Activated gamma-delta T cell treated with Interleukin-2 at 50 U/mL for 16 hours (primary cell): ENCODE data around the gene RNF181.
A peak's percentile ranks its signal among the peaks of the same experiment; 100 is the strongest.
"Not testable (repeated sequence)": the region's sequence is repeated elsewhere in the genome, so short reads cannot be mapped to it uniquely, and the experiment has no call there.

Experiments
- DNase-seq: peaks from one replicate; pipeline ENCODE4 v3.0.0-alpha.2; 2020

RNF181 gene, protein sequence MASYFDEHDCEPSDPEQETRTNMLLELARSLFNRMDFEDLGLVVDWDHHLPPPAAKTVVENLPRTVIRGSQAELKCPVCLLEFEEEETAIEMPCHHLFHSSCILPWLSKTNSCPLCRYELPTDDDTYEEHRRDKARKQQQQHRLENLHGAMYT

DNA sequence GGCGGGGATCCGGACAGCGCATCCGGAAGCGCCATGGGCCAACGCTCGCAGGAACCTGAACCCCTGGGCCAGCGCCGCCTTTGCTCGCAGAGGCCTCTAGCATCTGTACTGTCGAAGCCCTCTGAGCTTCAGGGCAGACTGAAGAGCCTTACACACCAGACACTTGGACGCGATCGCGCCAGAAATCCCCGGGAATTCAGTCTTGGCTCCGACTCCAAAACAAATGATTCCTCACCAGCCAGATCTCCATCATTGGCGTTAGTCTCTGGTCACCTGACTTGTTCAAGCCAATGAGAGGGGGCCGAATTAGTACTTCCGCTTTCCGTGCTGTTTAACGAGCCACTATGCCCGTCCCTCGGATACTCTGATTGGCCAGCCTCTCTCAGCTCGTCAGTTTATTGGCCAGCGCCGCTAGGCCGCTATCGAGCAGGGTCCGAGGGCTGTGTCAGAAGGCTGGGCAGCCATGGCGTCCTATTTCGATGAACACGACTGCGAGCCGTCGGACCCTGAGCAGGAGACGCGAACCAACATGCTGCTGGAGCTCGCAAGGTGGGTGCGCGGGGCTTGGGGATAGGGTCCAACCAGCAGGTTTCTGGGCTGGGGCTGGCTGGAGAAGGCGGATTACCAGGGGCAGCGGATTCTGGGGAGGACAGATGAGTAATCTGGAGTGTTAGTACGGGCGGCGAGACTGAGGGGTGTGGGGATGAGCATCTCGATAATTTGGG, at the start of gene RNF181:
TSS of gene RNF181 (plus strand) at position 445 of the 725 bp plus-strand sequence. CDS start at position 464, 19 bp downstream.
- DNase-seq, result peak; percentile 87

DNA sequence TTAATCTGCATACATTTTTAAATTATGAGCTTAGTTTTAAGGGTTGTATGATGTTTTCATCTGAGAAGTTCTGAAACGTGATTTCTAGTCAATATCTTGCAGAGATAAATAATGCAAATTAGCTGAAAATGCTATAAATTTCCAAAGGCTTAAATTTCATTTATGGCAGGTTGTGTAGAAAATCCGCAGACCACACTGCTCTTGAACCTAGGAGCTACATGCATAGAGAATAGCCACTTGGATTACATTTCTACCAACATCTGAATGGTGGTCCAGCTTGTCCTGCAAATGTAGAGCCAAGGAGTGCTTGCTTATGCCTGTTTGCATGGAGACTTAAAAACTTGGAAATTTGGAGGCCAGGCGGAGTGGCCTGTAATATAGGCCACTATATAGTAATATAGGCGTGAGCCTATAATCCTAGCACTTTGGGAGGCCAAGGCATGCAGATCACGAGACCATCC, 49.7 kb upstream of the RNF181 start:
- DNase-seq, result no peak

DNA sequence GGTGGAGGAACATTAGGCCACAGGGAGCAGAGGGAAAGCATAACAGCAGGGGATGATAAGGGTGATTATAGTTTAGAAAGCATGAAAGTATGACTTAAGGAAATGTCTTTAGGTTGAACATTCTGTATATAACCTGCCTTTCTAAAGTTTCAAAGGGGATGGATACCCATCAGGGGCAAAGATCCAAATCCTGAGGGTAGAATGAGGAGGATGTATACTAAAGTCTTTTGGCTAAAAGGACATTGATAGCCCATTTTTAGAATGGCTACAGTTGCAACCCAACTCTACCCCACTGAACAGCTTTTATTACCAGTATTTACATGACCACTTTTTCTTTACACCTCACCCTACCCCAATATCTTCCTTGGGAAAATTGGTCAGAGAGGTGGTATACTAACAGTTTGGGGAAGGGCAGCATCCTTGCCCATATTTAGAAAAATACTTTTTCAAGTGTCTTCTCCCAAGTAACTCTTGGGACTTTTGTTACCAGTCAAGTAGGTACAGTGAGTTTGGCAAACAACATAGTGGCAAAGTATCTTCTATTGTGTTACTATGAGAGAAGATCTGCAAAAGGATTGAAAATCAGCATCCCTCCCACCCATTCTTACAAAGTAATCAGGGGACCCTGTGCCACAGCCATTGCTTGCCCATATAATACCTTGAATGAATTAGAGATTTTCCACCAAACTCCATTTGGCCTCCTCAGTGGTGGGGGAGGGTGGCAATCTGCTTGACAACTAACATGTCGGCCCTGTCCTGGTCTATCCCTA, 48.3 kb upstream of the RNF181 start:
- DNase-seq, result no peak

DNA sequence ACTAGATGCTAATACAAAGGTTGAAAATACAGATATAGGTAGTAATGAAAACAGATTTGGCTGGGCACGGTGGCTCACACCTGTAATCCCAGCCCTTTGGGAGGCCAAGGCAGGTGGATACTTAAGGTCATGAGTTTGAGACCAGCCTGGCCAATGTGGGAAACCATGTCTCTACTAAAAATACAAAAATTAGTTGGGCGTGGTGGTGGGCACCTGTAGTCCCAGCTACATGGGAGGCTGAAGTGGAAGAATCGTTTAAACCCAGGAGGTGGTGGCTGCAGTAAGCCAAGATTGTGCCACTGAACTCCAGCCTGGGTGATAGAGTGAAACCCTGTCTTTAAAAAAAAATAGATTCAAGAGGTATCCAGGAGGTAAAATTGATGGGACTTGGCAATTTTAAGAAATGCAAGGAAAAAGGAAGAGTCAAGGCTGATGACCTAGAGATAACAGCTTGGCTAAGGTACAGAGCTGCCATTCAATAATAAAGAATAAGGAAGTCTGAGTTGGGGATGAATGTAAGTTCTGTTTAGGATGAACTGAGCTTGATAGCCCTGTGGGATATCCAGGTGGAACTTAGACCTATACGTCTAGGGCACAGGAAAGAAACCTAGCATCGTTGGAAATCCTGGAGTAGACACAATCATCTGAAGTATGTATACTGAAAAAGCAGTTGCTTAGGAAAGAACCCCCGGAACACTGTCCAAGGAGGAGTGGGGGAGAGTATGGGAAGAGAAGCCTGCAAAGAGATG, 47.5 kb upstream of the RNF181 start:
- no peak for DNase-seq

DNA sequence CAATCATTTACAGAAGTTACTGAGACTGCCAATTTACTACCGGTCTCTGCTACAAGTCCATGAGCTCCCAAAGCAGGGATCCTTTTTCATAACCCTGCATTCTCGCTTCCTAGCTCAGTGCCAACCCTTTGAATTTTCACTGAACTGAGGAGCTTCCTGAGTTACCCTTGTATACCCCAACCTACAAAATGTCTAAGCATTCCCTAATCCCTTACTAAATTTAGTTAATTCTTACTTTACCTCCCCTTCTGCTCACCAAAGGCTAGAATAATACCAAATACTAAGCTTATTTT, 47.0 kb upstream of the RNF181 start:
- no peak for DNase-seq

DNA sequence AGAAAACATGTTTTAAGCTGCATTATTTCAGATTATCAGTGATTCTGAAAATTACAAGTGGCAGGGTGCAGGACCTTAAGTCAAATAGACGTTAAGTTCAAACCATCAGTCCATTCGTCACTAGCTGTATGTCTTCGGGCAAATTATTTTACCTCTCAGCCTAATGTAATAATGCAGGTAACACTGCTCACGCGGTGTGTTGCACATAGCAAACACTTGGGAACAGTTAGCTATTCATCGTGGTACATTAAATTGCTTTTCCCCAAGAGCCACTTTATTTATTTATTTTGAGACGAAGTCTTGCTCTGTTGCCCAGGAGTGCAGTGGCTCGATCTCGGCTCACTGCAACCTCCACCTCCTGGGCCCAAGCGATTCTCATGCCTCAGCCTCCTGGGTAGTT, 46.5 kb upstream of the RNF181 start:
- DNase-seq, result no peak

DNA sequence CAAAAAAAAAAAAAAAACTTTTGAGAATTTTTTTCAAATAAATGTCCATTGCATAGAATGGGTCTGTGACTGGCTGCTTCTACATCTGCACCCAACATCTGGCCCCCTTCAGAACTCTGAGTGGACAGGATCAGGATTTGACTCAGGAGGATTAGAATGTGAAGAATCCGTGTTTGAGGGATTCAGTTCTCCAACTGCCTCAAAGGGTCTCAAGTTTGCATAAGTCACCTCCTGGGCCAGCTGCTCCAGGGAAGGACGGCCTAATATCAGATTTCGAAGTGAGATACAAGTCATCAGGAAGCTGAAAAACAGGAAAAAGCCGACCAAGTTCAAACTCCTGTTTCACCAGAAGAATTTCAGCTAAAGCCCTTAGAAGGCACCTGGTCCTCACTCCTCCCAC, 45.7 kb upstream of the RNF181 start:
- DNase-seq, result no peak

DNA sequence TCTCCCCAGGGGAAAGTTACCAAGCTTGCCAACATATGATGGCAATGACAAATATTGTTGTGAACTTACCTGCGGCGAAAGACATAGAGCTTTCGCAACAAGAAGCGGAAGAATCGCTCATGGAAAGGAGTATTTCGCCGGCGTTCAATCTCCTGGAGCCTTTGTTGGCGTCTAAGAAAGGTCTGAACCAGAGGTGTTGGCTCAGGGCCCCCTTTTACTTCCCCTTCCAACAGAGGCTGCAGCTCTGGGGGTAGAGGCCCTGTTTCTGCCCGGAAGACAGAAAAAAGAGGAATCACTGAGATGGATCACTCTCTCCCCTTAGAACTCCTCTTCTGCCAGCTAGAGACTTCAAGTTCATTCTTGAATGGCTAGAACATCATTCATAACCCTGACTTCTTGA, 45.1 kb upstream of the RNF181 start:
- no peak for DNase-seq

DNA sequence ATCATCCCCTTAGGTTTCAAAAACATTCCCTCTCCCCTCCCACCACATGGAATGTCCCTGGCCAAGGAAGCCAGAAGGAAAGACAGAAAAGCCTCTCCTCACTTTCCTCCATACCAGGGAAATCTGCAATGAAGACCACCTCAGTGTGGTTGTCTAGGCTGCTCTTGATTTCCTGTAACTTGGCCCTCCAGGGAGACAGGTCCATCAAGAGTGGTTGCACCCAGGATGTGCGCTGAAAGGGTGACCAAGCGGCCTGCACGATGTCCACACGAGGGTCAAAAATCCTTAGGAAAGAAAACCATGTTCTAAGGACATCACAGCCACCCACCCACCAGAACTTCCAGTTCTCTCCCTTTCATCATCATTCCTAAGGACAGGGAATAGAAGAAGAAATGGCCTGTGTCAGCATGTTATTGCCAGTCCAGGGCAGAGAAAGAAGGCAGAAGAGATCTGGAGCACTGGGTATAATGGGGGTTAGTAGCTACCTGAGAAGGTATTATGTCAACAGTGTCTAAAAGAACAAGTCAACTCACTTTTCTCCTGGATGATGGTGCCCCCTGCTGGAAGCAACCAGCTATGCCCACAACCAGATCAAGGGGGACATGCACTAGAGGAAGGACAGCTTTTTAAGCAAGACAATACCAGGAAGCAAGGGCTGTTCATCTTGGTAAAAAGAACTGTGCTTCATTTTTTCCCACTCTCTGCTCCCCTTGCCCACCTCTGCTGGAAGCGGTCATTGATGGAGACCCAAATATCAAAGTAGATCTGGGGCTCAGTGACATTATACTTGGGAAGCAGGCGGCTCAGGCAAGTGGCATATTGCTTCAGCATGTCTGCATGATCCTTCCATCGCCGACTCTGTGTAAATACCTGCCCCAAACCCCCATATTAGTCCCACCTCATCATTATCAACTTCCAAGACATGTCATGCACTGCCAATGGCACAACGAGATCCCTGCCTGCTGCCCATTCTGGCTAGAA, 43.6 kb upstream of the RNF181 start:
- DNase-seq, result peak; percentile 93

DNA sequence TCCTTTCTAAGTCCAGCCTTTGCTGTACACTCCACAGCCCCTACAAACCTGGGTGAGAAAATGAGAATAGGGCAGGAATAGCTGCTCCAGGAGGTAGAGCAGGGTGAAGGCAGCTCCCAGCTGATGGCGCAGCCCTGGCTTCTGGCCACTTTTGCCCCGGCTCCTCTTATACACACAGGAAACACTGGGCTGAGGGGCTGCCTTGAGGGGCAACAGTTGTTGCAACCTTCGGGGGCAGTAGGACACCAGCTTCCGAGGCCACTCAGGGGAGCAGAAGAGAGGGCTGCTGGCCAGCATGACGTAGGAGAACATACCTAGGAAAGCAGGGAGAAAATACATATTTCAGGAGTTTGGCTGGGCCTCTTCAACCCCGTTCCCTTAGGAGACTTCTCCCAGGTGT, 42.4 kb upstream of the RNF181 start:
- DNase-seq, result no peak

DNA sequence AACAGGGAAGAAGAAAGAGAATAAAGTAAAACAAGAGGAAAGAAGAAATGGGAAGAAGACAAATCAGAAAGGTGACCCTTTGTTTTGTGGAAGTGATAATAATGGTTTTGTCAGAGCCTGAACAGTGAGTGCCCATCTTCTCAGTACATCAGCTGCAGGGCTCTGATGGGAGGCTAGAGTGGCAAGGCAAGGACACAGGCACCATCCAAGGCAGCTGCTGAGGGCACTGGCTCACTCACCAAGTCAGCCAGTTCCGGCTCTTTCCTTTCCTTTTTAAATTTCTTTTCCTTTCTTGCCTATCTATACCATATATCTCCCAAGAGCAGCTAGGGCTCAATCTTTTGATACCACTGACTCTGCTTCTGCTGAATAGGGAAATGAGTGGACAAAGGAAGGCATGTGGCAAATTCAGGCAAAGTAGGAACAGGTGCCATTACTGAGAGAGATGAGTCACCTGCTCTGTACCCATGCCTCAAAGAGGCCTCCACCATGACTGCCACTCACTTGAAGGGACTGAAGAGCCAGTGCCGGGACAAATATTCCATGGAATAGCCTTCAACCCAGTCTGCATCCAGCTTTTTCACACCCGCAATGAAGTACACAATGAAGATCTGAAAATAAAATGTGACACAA, 40.4 kb upstream of the RNF181 start:
- no peak for DNase-seq

DNA sequence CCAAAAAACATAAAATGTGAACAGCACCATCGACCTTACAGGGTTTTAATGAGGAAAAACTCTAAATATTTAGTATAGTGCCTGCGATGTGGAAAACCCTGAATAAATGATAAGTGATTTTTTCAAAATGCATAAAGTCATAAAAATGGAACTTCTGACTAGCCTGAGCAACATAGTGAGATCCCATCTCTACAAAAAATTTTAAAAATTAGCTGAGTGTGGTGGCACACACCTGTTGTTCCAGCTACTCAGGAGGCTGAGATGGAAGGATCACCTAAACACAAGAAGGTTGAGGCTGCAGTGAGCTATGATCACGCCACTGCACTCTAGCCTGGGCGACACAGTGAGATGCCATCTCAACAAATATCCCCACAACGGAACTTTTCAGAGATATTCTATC, 38.4 kb upstream of the RNF181 start:
- no peak for DNase-seq

DNA sequence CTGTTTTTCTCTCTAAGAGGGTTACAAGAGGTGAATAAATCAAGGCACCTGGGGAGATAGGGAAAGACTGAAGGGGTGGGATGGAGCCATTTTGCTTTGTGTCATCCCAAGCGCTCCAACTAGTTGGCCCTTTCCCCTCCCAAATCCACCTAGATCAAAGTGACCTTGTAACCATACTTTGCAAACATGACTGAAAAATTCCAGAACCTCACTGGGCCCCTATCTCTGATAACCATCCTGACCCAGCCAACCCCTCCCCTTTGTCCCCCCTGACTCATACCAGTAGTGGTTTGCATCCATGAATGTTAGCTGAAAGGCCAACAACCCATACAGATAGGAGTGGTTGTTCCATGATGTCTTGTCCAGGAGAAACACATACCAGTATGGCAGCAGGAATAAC, 37.4 kb upstream of the RNF181 start:
- DNase-seq, result no peak

DNA sequence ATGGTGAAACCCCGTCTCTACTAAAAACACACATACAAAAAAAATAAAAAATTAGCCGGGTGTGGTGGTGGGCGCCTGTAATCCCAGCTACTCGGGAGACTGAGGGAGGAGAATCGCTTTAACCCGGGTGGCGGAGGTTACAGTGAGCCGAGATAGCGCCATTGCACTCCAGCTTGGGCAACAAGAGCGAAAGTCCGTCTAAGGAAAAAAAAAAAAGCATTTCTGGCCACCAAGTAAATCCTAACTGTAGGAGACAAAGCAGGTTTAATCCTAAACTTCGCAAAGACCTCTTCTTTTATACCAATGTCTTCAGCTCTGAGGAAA, 35.2 kb upstream of the RNF181 start:
- not testable (repeated sequence) for DNase-seq

DNA sequence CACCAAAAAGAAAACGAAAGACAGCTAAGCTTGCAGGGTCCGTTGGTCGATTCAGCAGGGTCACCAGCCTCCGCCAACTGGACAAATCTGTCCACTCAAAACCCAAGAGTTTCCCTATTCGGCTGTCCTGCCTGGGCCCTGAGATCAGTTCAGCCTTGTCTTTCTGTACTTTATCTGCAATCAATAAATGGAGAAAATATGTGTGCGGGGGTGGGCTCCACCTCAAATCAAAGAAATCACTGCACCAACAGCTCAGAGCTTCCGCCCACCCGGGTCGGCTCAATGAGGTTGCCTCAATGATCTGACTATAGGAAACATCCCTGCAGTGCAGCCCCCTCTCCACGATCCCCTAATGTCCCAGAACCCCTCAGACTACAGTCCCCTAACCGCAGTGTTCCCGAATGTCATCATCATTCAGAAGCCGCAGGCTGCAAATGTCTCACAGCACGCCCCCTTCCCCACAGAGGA, 34.7 kb upstream of the RNF181 start:
- DNase-seq, result no peak

DNA sequence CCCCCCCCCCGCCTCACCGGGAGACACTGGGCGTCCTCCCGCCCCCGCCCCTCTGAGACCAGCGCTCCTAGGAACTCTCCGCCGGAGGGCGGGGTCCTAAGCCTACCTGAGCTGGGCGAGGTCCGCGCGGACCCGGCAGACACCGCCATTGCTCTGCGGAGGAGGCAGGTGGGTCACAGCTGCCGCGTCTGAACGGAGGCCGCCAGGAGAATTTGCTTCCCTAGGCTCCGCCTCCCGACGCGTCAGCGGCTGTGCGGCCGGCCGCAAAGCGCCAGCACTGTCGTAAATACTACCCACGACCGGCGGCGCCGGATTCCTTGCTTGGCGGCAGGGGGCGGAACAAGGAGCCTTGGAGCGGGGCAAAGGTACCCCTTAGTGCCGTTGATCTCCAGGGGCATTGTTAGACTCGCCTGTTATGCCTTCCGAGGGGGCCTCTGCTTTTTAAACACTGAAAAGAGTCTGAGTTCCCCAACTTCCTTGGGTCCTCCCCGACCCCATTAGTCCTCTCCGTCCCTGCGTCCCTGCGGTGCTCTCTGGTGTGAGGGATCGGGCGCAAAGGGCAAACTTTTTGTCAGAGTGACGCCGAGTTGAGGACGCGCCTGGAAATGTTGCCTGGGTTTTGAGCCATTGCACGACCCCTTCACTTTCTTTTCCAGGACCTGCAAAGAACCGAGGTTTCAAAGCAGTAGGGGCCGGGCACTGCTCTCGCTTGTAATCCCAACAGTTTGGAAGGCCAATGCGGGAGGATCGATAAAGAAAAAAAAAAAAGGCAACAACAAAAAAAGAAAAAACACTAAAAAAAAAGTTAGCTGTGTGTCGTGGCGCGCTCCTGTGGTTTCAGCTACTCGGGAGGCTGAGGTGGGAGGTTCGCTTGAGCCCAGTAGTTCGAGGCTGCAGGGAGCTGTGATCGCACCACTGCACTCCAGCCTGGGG, 34.0 kb upstream of the RNF181 start, which contains the start of gene GGCX:
TSS of gene GGCX (minus strand) at position 214 of the 933 bp plus-strand sequence. CDS start at position 149, 65 bp downstream.
- DNase-seq, result peak; percentile 94

DNA sequence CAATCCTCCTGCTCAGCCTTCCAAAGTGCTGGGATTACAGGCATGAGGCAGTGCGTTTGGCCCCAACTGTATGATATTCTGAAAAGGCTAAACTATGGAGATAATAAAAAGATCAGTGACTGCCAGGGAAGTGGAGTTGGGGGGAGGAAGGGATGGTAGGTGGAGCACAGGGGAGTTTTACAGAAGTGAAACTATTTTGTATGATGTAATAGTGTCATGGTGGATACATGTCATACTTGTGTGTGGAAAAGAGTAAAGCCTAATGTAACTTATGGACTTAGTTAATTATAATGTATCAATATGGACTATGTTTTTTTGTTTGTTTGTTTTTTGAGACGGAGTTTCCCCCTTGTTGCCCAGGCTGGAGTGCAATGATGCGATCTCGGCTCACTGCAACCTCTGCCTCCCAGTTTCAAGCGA, 31.4 kb upstream of the RNF181 start:
- no peak for DNase-seq

DNA sequence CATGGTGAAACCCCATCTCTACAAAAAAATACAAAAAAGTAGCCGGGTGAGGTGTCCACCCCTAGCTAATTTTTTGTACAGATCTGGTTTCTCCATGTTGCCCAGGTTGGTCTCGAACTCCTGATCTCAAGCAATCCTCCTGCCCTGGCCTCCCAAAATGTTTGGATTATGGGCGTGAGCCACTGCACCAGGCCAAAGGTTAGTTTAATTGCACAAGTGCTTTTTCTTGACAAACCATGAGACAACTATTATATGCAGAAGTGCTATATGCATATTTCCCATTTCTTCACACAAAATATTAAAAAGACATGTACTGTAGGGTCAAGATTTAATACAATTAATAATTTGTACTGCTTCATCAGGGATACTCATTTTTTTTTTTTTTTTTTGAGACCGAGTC, 29.3 kb upstream of the RNF181 start:
- no peak for DNase-seq

DNA sequence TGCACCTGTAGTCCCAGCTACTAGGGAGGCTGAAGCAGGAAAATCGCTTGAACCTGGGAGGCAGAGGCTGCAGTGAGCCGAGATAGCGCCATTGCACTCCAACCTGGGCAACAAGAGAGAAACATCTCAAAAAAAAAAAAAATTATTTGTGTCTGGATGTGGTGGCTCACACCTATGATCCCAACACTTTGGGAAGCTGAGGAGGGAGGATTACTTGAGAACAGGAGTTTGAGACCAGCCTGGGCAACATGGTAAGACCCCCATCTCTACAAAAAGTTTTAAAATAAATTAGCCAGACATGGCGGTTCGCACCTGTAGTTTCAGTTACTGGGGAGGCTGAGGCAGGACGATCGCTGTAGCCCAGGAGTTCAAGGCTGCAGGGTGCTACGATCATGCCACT, 19.8 kb upstream of the RNF181 start:
- DNase-seq, result no peak

DNA sequence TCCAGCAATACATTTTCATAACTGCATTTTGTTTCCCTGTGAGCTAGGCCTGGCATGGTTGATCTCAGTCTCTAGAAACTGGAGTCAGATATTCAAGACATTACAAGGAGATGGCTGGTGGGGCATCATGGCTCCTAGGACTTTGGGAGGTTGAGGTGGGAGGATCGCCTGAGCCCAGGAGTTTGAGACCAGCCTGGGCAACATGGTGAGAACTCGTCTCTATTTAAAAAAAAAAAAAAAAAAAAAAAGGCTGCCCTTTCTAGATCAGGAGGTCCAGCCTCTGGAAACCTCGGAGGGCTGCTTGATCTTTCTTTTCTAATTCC, 18.5 kb upstream of the RNF181 start:
- DNase-seq, result no peak
